Astrocyte (in vitro differentiated cells and primary cell): ENCODE measurements around the gene FER1L5. TPM values are rescaled to one million over a fixed set of nuclear protein-coding genes. Genes with fewer than 3 reads are reported as not detected.

ENCODE experiments used
- DNase-seq: peaks from one replicate; pipeline ENCODE4 v3.0.0-alpha.2; 2010; ENCODE audit warnings: low read depth
- FAIRE-seq: peaks from 2 replicates; lab custom pipeline; 2011; peaks lifted over from hg19 to GRCh38; lab: Jason Lieb, UNC
- H2AFZ ChIP-seq: 2 replicates; pipeline ENCODE4 v1.6.0; 2012; ENCODE audit warnings: low read depth, low read length, inconsistent platforms
- H3K27ac ChIP-seq: 2 replicates; pipeline ENCODE4 v1.5.1; 2011; ENCODE audit warnings: low read depth, low read length, inconsistent platforms
- H3K27me3 ChIP-seq: 2 replicates; pipeline ENCODE4 v1.6.0; 2011; ENCODE audit warnings: low read length, inconsistent platforms; ENCODE audit not compliant: insufficient read depth
- H3K36me3 ChIP-seq: 2 replicates; pipeline ENCODE4 v1.5.1; 2011; ENCODE audit warnings: low read length, inconsistent platforms; ENCODE audit not compliant: insufficient read depth
- H3K4me1 ChIP-seq: 2 replicates; pipeline ENCODE4 v1.5.1; 2011; ENCODE audit warnings: low read length, inconsistent platforms; ENCODE audit not compliant: insufficient read depth
- H3K4me2 ChIP-seq: 2 replicates; pipeline ENCODE4 v1.6.0; 2012; ENCODE audit warnings: low read length, inconsistent platforms
- H3K4me3 ChIP-seq: 2 replicates; pipeline ENCODE4 v1.5.1; 2011; ENCODE audit warnings: low read depth, mild to moderate bottlenecking, low read length, inconsistent platforms; ENCODE audit not compliant: insufficient read depth
- H3K79me2 ChIP-seq: 2 replicates; pipeline ENCODE4 v1.6.0; 2012; ENCODE audit warnings: mild to moderate bottlenecking, low read length, inconsistent platforms; ENCODE audit not compliant: insufficient read depth
- H3K9ac ChIP-seq: 2 replicates; pipeline ENCODE4 v1.6.0; 2012; ENCODE audit warnings: mild to moderate bottlenecking, low read length, inconsistent platforms
- H3K9me3 ChIP-seq: 2 replicates; pipeline ENCODE4 v1.5.1; 2012; ENCODE audit warnings: low read depth, mild to moderate bottlenecking, low read length, inconsistent platforms; ENCODE audit not compliant: insufficient read depth
- H4K20me1 ChIP-seq: 2 replicates; pipeline ENCODE4 v1.6.0; 2012; ENCODE audit warnings: low read length, inconsistent platforms; ENCODE audit not compliant: insufficient read depth
- H3K27ac Mint-ChIP-seq: one replicate; pipeline ENCODE4 v1.8.0; 2021; ENCODE audit warnings: mild to moderate bottlenecking, mixed read lengths; ENCODE audit not compliant: unreplicated experiment
- H3K27me3 Mint-ChIP-seq: one replicate; pipeline ENCODE4 v1.8.0; 2021; ENCODE audit warnings: low read depth, mixed read lengths; ENCODE audit not compliant: unreplicated experiment
- H3K36me3 Mint-ChIP-seq: one replicate; pipeline ENCODE4 v1.8.0; 2021; ENCODE audit warnings: low read depth, mixed read lengths; ENCODE audit not compliant: unreplicated experiment
- H3K4me1 Mint-ChIP-seq: one replicate; pipeline ENCODE4 v1.8.0; 2021; ENCODE audit warnings: low read depth, mixed read lengths; ENCODE audit not compliant: unreplicated experiment
- H3K4me3 Mint-ChIP-seq: one replicate; pipeline ENCODE4 v1.8.0; 2021; ENCODE audit warnings: mild to moderate bottlenecking, moderate library complexity, mixed read lengths; ENCODE audit not compliant: unreplicated experiment
- H3K9me3 Mint-ChIP-seq: one replicate; pipeline ENCODE4 v1.8.0; 2021; ENCODE audit warnings: mild to moderate bottlenecking, mixed read lengths; ENCODE audit not compliant: unreplicated experiment
- CTCF ChIP-seq: IDR thresholded peaks from 2 replicates; pipeline ENCODE4 v1.5.1; 2011; ENCODE audit warnings: low read depth, mild to moderate bottlenecking, inconsistent platforms, low read length, moderate library complexity; ENCODE audit not compliant: insufficient read depth
- EZH2 ChIP-seq: IDR thresholded peaks from 2 replicates; pipeline ENCODE4 v1.6.1; 2012; ENCODE audit warnings: mild to moderate bottlenecking, low read length, inconsistent platforms; ENCODE audit not compliant: insufficient read depth
- total RNA-seq: library from RNA; stranded (reverse); gene quantifications from 2 replicates; pipeline ENCODE4 v1.2.1, GENCODE V29; 2021

Gene FER1L5
- total RNA-seq, 1 donor from 2014 or later = 0.16 TPM

GRCh38 chr2:96637385-96638143 is 5.0 kb upstream of the FER1L5 start:
- Histone ChIP-seq H3K36me3 (peaks cover 9% of the 10 kb centered on the region), H3K4me1 (peaks cover 13% of the 10 kb centered on the region), H3K27me3 (no peaks in the 10 kb centered on the region), H3K4me3 (peak overlapping the region; percentile 79), H3K79me2 (peaks cover 49% of the 10 kb centered on the region), H3K9ac (peak overlapping the region; percentile 92), H2AFZ (peak overlapping the region; percentile 32), H3K27ac (peak overlapping the region; percentile 85), H3K9me3 (no peaks in the 10 kb centered on the region), H4K20me1 (peaks cover 26% of the 10 kb centered on the region), H3K4me2 (peak overlapping the region; percentile 96)
- DNase-seq = peak; percentile 87
- no peak for FAIRE-seq
- Mint-ChIP-seq H3K36me3 (peaks cover 5% of the 10 kb centered on the region), H3K9me3 (peaks cover 4% of the 10 kb centered on the region), H3K4me3 (peak overlapping the region; percentile 92), H3K27ac (peak overlapping the region; percentile 47), H3K4me1 (peaks cover 13% of the 10 kb centered on the region), H3K27me3 (no peaks in the 10 kb centered on the region)
- TF ChIP-seq CTCF (no peak), EZH2 (no peak)

- H3K4me2 ChIP-seq = peak within 1 kb of the TSS; percentile 96
- no peaks in the 10 kb centered on the region for H3K27me3 ChIP-seq
- H3K4me3 ChIP-seq = peak within 1 kb of the TSS; percentile 79
- H4K20me1 ChIP-seq = peaks cover 25% of the 10 kb centered on the region
- H3K27ac ChIP-seq = peak within 1 kb of the TSS; percentile 85
- H3K9me3 ChIP-seq = no peaks in the 10 kb centered on the region
- no peaks in the 10 kb centered on the region for H3K27me3 Mint-ChIP-seq
- H3K4me1 Mint-ChIP-seq = peaks cover 13% of the 10 kb centered on the region
- H3K9me3 Mint-ChIP-seq = peaks cover 4% of the 10 kb centered on the region
- H3K79me2 ChIP-seq = peaks cover 44% of the 10 kb centered on the region
- peak within 1 kb of the TSS; percentile 62 for H3K27ac Mint-ChIP-seq
- TF ChIP-seq CTCF = no peak
- TF ChIP-seq EZH2 = no peak
- peak within 1 kb of the TSS; percentile 98 for H2AFZ ChIP-seq
- DNase-seq (peak; percentile 91), FAIRE-seq (no peak)
- H3K4me1 ChIP-seq = peaks cover 18% of the 10 kb centered on the region
- H3K36me3 ChIP-seq = peaks cover 9% of the 10 kb centered on the region
- H3K4me3 Mint-ChIP-seq = peak within 1 kb of the TSS; percentile 92
- H3K9ac ChIP-seq = peak within 1 kb of the TSS; percentile 92
- H3K36me3 Mint-ChIP-seq = peaks cover 5% of the 10 kb centered on the region
Observed at GRCh38 chr2:96638144-96639121, 4.1 kb upstream of the FER1L5 start, which contains the start of gene KANSL3. KANSL3 (minus strand) TSS chr2:96638312; CDS start chr2:96637135, 1,177 bp downstream.
